HG03460 (cell line): ENCODE results near the gene CHRM1.
"Not testable (repeated sequence)": the region's sequence is repeated elsewhere in the genome, so short reads cannot be mapped to it uniquely, and the experiment has no call there.

Experiments
- ATAC-seq: cut with Tn5 transposase; IDR thresholded peaks from one replicate; pipeline ENCODE4 v1.9.1; 2021; ENCODE audit not compliant: unreplicated experiment

CHRM1 gene

DNA sequence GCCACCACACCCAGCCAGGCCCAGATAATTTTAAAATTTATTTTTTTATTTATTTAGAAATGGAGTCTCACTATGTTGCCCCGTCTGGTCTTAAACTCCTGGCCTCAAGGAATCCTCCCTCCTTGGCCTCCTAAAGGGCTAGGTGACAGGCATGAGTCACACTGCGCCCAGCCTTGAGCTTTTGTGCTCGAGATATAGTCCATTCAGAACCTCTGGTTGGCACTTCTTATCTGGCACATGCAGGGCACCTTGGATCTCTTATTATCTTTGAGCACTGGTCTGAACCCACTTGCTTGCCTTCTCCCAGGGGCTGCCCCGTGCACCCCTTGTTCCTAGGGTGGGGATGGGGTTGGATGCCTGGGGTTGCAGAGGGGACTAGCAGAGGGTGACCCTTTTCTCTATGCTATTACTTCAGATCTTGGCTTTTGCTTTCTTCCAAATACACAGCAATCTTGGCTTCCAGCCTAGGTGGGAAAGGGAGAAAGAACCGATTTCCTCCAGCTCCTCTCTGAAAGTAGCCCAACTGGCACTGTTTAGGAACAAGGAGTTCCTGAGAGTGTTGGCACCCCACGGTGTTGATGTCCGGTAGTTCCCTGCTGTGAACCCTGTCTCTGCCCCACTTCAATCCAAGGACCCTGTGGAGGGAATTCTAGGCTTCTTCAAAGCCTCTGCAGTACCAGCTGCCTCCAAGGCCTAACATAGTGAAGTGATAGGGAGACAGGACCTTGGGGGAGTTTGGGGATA lies 41.8 kb downstream of the CHRM1 start:
- ATAC-seq, result no peak

DNA sequence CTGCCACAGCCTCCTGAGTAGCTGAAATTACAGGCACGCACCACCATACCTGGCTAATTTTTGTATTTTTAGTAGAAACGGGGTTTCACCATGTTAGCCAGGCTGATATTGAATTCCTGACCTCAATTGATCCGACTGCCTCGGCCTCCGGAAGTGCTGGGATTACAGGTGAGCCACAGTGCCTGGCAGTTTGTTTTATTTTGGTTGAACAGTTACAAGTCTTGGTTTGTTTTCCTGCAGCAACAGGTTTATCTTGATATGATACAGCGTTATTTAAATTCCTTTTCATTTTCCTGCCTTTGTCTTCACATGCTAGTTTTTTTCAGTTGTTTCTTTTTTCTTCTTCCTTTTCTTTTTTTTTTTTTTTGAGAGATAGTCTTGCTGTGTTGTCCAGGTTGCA lies 44.5 kb downstream of the CHRM1 start:
- ATAC-seq, result no peak

DNA sequence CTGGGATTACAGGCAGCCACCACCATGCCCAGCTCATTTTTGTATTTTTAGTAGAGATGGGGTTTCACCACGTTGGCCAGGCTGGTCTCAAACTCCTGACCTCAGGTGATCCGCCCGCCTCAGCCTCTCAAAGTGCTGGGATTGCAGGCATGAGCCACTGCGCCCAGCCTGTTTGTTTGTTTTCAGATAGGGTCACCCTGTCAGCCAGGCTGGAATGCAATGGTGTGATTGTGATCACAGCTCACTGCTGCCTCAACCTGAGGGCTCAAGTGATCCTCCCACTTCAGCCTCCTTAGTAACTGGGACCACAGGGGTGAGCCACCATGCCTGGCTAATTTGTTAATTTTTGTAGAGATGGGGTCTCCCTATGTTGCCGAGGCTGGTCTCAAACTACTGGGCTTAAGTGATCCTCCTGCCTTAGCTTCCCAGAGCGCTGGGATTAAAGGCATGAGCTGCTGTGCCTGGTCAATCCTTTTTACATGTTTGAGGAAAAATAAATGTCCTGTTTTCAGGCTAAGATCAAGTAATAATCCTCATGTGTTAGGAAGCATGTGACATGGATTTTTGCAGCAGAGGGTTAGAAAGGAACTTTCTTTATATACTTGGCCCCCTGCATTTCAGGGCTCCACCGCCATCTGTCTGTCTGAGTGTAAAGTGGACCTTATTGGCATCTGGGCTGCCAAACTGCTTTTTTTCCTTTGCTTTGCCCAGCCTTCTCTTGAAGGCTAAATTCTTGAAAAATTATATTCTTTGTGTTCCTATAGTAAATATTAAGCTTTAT lies 45.3 kb downstream of the CHRM1 start:
- no peak for ATAC-seq

DNA sequence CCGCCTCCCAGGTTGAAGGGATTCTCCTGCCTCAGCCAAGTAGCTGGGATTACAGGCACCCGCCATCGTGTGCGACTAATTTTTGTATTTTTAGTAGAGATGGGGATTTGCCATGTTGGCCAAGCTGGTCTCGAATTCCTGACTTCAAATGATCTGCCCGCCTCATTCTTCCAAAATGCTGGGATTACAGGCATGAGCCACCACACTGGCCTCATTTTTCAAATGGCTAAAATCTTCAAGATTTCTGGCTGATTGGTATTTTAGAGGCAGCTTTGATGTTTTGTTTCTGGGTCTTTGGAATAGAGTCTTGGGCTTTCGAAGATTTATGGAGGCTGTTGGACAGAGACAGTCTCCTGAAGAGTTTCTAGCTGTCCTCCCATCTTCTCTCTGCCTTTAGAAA lies 46.3 kb downstream of the CHRM1 start:
- no peak for ATAC-seq

DNA sequence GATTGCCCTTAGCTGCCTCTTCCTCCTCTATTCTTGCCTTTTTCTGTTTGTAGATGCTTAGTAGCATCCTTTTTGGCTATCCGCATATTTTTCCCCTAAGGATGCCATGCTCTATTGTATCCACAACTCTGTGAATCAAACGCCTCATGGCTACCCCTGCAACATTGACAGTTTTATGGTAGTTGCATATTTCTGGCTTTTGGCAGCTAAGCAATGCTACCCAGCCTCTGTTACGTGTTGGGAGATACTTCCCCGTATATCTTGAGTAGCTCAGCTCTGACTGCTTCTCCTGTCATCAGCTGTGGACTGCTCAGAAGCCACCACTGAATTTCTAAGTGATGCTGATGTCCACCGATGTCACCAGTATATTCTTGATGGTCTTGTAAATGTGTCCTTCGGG lies 55.5 kb downstream of the CHRM1 start:
- ATAC-seq, result no peak

DNA sequence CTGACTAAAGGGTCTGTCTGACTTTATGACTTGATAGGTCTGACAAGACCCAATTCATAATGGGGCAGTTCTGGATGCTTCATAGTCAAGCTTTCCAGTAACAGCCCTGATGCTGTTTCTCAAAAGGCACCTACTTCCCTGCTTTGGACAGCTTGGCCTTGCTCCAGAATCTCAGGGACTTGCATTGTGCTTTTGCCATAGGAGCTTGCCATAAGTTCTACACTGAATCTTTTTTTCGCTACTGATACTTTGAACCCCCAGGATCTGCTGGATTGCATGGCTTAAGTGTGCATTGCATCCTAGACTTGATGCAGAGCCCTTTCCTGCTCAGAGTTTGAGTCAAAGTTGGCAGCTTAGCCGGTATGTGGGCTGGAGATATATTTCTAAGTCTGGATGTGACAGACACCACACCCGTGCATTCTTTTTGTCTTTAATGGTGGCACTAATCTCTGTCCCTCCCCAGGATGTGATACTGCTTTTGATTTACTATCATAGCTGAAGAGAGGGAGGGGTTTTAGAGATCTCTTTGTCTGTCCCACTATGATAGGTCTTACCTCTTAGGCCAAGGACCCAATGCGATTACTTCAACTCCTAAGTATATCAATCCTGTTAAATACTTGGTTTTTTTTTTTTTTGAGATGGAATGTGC lies 57.4 kb downstream of the CHRM1 start:
- no peak for ATAC-seq

DNA sequence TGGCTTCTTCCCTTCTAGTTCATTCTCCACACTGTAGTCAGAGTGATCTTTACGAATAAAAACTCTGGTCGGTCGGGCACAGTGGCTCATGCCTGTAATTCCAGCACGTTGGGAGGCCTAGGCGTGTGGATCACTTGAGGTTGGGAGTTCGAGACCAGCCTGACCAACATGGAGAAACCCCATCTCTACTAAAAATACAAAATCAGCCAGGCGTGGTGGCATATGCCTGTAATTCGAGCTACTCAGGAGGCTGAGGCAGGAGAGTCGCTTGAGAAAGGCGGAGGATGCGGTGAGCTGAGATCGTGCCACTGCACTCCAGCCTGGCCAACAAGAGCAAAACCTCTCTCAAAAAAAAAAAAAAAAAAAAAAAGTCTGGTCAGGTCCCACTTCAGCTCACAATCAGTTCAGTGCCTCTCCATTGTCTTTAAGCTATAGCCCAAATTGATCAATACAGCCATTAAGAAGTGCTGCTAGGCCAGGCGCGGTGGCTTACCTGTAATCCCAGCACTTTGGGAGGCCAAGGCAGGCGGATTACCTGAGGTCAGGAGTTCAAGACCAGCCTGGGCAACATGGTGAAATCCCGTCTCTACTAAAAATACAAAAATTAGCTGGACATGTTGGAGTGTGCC lies 59.5 kb downstream of the CHRM1 start:
- ATAC-seq, result not testable (repeated sequence)

DNA sequence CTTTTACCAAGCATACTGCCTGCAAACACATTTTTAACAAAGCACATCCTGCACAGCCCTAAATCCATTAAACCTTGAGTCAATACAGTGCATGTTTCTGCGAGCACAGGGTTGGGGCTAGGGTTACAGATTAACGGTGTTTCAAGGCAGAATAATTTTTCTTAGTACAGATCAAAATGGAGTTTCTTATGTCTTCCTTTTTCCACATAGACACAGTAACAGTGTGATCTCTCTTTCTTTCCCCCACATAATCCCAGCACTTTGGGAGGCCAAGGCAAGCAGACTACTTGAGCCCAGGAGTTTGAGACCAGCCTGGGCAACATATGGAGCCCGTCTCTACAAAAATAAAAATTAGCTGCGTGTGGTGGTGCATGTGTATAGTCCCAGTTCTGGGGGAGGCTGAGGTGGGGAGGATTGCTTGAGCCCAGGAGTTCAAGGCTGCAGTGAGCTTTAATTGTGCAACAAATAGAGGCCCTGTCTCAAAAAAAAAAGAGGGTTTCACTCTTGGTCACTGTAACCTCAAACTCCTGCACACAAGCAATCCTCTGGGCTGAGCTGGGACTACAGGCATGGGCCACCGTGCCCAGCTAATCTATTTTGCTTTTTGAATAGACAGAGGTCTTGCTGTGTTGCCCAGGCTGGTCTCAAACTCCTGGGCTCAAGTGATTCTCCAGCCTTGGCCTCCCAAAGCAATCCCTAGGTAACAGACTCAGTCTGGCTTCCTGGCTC lies 60.2 kb downstream of the CHRM1 start:
- no peak for ATAC-seq

DNA sequence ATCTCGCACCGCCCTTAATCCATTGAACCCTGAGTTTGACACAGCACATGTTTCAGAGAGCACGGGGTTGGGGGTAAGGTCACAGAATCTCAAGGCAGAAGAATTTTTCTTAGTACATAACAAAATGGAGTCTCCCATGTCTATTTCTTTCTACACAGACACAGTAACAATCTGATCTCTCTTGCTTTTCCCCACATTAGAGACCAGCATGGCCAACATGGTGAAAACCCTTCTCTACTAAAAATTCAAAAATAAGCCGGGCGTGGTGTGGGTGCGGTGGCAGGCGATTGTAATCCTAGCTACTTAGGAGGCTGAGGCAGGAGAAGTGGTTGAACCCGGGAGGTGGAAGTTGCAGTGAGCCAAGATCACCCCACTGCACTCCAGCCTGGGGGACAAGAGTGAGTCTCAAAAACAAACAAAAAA lies 61.9 kb downstream of the CHRM1 start:
- not testable (repeated sequence) for ATAC-seq
